HEK293T (cell line): ENCODE measurements around the gene PLA2G4B.

Experiments
- ELF4 ChIP-seq: fragments of 450-650 bp; IDR thresholded peaks from 2 replicates; pipeline ENCODE4 v1.6.1; 2017; ENCODE audit warnings: antibody characterized with exemption
- FOXM1 ChIP-seq: fragments of 450-650 bp; IDR thresholded peaks from 2 replicates; pipeline ENCODE4 v1.6.1; 2017; ENCODE audit warnings: mild to moderate bottlenecking, borderline replicate concordance
- LEF1 ChIP-seq: fragments of 450-650 bp; IDR thresholded peaks from 2 replicates; pipeline ENCODE4 v1.6.1; 2017; ENCODE audit warnings: mild to moderate bottlenecking, borderline replicate concordance
- ZNF384 ChIP-seq: fragments of 450-650 bp; IDR thresholded peaks from 2 replicates; pipeline ENCODE4 v1.6.1; 2016

DNA sequence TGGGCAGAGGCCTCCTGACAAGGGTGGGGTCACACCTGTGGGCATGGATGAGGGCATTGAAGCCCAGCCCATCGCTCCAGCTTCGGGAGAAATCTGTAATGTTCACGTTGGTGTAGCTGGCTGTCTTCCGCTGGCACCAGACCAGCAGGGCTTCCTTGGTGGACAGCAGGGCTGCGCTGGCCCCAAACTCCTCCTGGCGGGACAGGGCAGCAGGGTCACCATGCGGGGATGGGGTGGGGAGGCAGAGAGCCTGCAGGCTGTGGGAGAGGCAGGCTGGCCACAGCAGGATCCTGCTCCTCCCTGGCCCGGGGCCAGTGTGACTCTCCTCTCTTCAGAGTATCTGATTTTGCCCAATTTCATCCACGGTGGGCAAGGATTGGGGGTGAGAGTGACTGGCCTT lies 49.2 kb downstream of the PLA2G4B start:
- TF ChIP-seq ZNF384 (no peak), FOXM1 (no peak), ELF4 (no peak), LEF1 (no peak)
